ENCODE measurements around the gene C11orf21. TPM values are rescaled to one million over a fixed set of nuclear protein-coding genes. Genes with fewer than 3 reads are reported as not detected.

Gene C11orf21
- total and polyA plus RNA-seq, 2 of the 8 experiments (the other 6 are each of a cell fraction or from before 2014, with no cell fraction given) = not detected

- H3K4ac ChIP-seq (replicated peaks; ENCODE audit: insufficient read length, low read depth, low read length) = no peak overlapping the region
- H4K5ac ChIP-seq (ENCODE audit: insufficient read length, low read depth, low read length) = no peak overlapping the region
- no peaks in the 10 kb centered on the region; a peak in 1 of 7 replicates for H3K27me3 ChIP-seq (replicated peaks in 1 of 4; ENCODE audit: control insufficient read depth in 3 of 4, extremely low read depth in 1 of 4, insufficient read depth in 3 of 4, low read length in 3 of 4)
- H3K14ac ChIP-seq (ENCODE audit: insufficient read length) = no peak overlapping the region
- no peak for DNase-seq (ENCODE audit: low read depth in 1 of 2, low spot score in 2 of 2)
- ChIA-PET POLR2A (ENCODE audit: partially characterized antibody) (interaction anchor here (1.0 to 1.6 kb wide), 2 partner anchors 62 to 63 kb away, joined by 3 to 6 read pairs; partner anchors contain the start of gene CD81), CTCF (ENCODE audit: partially characterized antibody) (interaction anchor here (0.7 to 1.3 kb wide), 4 partner anchors 46 to 109 kb away, joined by 3 to 4 read pairs (median 3); no protein-coding TSS in a partner anchor)
- no peaks in the 10 kb centered on the region for H3K9me3 ChIP-seq (ENCODE audit: insufficient read depth in 2 of 2, low read depth in 1 of 2, low read length in 1 of 2)
- H3K18ac ChIP-seq (ENCODE audit: extremely low read depth, low read length) = no peak overlapping the region
- no peak overlapping the region for H3K56ac ChIP-seq (replicated peaks; ENCODE audit: insufficient read length, low read depth, low read length)
- no peak overlapping the region for H2BK20ac ChIP-seq (ENCODE audit: low read length)
- no peak overlapping the region for H3K4me3 ChIP-seq (ENCODE audit: extremely low read depth in 1 of 4, insufficient read depth in 2 of 4, low read depth in 3 of 4, low read length in 4 of 4)
- WGBS, 2 experiments (ENCODE audit: extremely low coverage in 1 of 2, insufficient coverage in 1 of 2, insufficient read length in 1 of 2, insufficient replicate concordance in 2 of 2, low coverage in 1 of 2, low lambda C conversion rate in 2 of 2, missing lambda C conversion rate in 1 of 2) = 74% methylated on average over 5 of the region's 7 CpGs; no CpG with 5 or more reads in 1 of the 2 experiments
- no peaks in the 10 kb centered on the region for H3K23me2 ChIP-seq (ENCODE audit: low read depth, low read length)
- H4K20me1 ChIP-seq (replicated peaks in 1 of 2; ENCODE audit: control insufficient read depth in 1 of 2, insufficient read depth in 2 of 2, low read length in 2 of 2) = peaks cover 0 to 2% of the 10 kb centered on the region in 2 experiments
- H3K79me2 ChIP-seq (ENCODE audit: control insufficient read depth in 1 of 2, insufficient read depth in 2 of 2, low read length in 2 of 2) = no peaks in the 10 kb centered on the region
- no peak overlapping the region for H2BK12ac ChIP-seq (ENCODE audit: low read depth, low read length)
- H3K4me1 ChIP-seq (replicated peaks in 1 of 4; ENCODE audit: control insufficient read depth in 3 of 4, insufficient read depth in 4 of 4, low read length in 3 of 4) = no peaks in the 10 kb centered on the region
- no peaks in the 10 kb centered on the region for H3K79me1 ChIP-seq (ENCODE audit: low read depth, low read length)
- no peak overlapping the region for H2AFZ ChIP-seq (ENCODE audit: low read length)
- H3K4me2 ChIP-seq (ENCODE audit: insufficient read depth in 1 of 2, low read depth in 2 of 2, low read length in 2 of 2) = no peak overlapping the region
- no peak overlapping the region for H2BK5ac ChIP-seq (ENCODE audit: low read depth, low read length)
- FAIRE-seq = no peak
- no peak for TF ChIP-seq PHF8 (conservative IDR thresholded peaks at IDR 0.05; ENCODE audit: low read depth, low read length)
- no peak for TF ChIP-seq TCF12 (IDR thresholded peaks at IDR 0.05; ENCODE audit: low read depth, low read length)
- TF ChIP-seq POLR2A (IDR thresholded peaks at IDR 0.05; ENCODE audit: control extremely low read depth in 1 of 2, low read depth in 2 of 2, low read length in 2 of 2) = no peak
- no peak for TF ChIP-seq CTCF (IDR thresholded peaks at IDR 0.05; ENCODE audit: control extremely low read depth in 1 of 3, insufficient read depth in 1 of 3, low read depth in 1 of 3, low read length in 3 of 3)
- TF ChIP-seq BCL11A (IDR thresholded peaks at IDR 0.05; ENCODE audit: low read depth in 2 of 2, low read length in 2 of 2) = no peak
- no peak for TF ChIP-seq HDAC6 (IDR thresholded peaks at IDR 0.05; ENCODE audit: low read depth, low read length)
- no peak for TF ChIP-seq RBBP5 (IDR thresholded peaks at IDR 0.05; ENCODE audit: borderline replicate concordance, low read depth, low read length)
- TF ChIP-seq GTF2F1 (IDR thresholded peaks at IDR 0.05; ENCODE audit: borderline replicate concordance, low read depth, low read length) = no peak
- no peak for TF ChIP-seq ATF2 (IDR thresholded peaks at IDR 0.05; ENCODE audit: low read length)
- no peak for TF ChIP-seq SIX5 (IDR thresholded peaks at IDR 0.05; ENCODE audit: low read depth, low read length)
- H2BK120ac ChIP-seq (replicated peaks; ENCODE audit: low read depth, low read length) = no peak overlapping the region
- no peak overlapping the region for H3K9ac ChIP-seq (replicated peaks in 1 of 4; ENCODE audit: extremely low read depth in 1 of 4, low read depth in 3 of 4, low read length in 3 of 4)
- H4K8ac ChIP-seq (ENCODE audit: extremely low read depth, insufficient read depth, low read length) = peak overlapping the region; percentile 71; the same call in 1 of the 2 replicates
- H2AK5ac ChIP-seq (ENCODE audit: low read depth, low read length) = no peak overlapping the region
- no peak overlapping the region for H2BK15ac ChIP-seq (ENCODE audit: low read length)
- no peaks in the 10 kb centered on the region for H3K36me3 ChIP-seq (ENCODE audit: control insufficient read depth in 2 of 4, insufficient read depth in 4 of 4, low read length in 3 of 4)
- no peak overlapping the region for H4K91ac ChIP-seq (replicated peaks; ENCODE audit: insufficient read length, low read length)
- no peak overlapping the region for H3K23ac ChIP-seq (ENCODE audit: insufficient read length)
- no peak overlapping the region for H3K27ac ChIP-seq (ENCODE audit: low read depth, low read length)
These were observed 12.4 kb upstream of the C11orf21 start for GRCh38 chr11:2314136-2314524.

Measured in H1 (cell line).